IPS-18a (cell line): Measurements from ENCODE around the gene MUC12.
"Not testable (repeated sequence)": the region's sequence is repeated elsewhere in the genome, so short reads cannot be mapped to it uniquely, and the experiment has no call there.

Source experiments
- H3K27ac ChIP-seq: one replicate; pipeline ENCODE4 v1.5.1; 2013; ENCODE audit warnings: low read length
- H3K27me3 ChIP-seq: one replicate; pipeline ENCODE4 v1.6.1; 2013; ENCODE audit warnings: mild to moderate bottlenecking, low read length; ENCODE audit not compliant: control insufficient read depth, insufficient read depth
- H3K36me3 ChIP-seq: one replicate; pipeline ENCODE4 v1.6.1; 2013; ENCODE audit warnings: low read depth, low read length; ENCODE audit not compliant: control insufficient read depth
- H3K4me1 ChIP-seq: one replicate; pipeline ENCODE4 v1.6.1; 2013; ENCODE audit warnings: low read depth, low read length; ENCODE audit not compliant: control insufficient read depth
- H3K4me3 ChIP-seq: one replicate; pipeline ENCODE4 v1.5.1; 2013; ENCODE audit warnings: low read length
- H3K9ac ChIP-seq: one replicate; pipeline ENCODE4 v1.6.1; 2013; ENCODE audit warnings: mild to moderate bottlenecking, low read length, moderate library complexity
- H3K9me3 ChIP-seq: one replicate; pipeline ENCODE4 v1.6.1; 2013; ENCODE audit warnings: low read depth, low read length; ENCODE audit not compliant: control insufficient read depth

Gene MUC12

DNA sequence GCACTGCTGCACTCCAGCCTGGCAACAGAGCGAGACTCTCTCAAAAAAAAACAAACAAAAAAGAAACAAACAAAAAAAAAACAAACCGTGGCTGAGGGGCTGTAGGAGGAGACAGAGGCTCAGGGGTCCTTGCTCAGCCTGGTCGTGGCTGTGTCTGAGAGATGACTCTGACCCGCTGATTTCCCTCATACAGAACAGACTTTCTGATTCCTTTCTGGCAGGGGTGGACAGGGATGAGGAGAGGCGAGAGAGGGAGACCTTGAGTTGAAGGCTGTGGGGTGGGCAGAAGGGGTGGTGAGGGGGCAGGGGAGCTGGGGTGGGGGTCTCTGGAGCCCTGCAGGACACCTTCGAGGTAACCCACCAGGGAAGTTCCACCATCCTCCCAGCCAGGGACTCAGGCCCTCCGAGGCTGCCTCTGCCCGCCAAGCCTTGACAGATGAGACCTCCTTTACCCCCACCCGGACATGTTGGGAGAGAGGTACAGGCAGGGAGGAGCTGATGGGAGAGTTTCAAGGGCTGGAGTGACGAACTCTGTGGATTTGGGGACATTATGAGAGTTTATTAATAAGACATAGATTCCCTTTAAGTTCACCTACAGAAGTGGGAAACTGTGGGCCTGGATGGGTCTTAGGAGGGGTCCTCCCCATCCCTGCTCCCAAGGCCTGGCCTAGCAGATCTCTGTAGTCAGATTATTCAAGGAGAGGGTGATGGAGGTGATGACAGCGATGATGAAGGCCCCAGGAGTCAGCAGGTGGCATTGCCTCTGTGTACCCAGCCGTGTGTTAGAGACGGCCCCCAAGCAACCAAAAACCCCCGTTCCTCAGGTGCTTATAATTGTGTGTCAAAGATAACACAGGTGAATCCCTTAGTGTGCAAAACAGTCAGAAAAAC, 2.0 kb downstream of the MUC12 start:
- peaks cover 21% of the 10 kb centered on the region for H3K27me3 ChIP-seq
- no peak overlapping the region for H3K9ac ChIP-seq
- H3K9me3 ChIP-seq: no peaks in the 10 kb centered on the region
- no peak overlapping the region for H3K27ac ChIP-seq
- peaks cover 13% of the 10 kb centered on the region for H3K4me1 ChIP-seq
- no peak overlapping the region for H3K4me3 ChIP-seq
- H3K36me3 ChIP-seq: no peaks in the 10 kb centered on the region

DNA sequence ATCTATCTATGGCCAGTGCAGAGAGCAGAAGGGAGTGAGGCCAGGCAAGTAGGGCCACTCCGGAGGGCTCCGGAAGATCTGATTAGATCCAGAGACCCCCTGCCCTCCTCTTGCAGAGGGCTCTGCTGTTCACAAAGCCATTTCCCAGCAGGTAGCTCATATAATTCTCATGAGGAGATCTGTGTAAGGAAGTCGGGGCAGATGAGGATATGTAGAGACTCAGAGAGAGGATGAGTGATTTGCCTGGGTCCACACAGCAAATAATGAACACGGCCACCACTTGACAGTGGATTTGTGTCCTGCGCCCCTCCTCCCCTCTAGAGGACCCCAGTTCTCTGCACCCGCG, 2.6 kb downstream of the MUC12 start:
- H3K9ac ChIP-seq: no peak overlapping the region
- no peak overlapping the region for H3K4me3 ChIP-seq
- no peaks in the 10 kb centered on the region for H3K36me3 ChIP-seq
- no peak overlapping the region for H3K27ac ChIP-seq
- peaks cover 8% of the 10 kb centered on the region for H3K4me1 ChIP-seq
- H3K27me3 ChIP-seq: peaks cover 15% of the 10 kb centered on the region
- no peaks in the 10 kb centered on the region for H3K9me3 ChIP-seq

- no peaks in the 10 kb centered on the region for H3K9me3 ChIP-seq
- H3K9ac ChIP-seq: no peak overlapping the region
- H3K4me3 ChIP-seq: no peak overlapping the region
- no peaks in the 10 kb centered on the region for H3K27me3 ChIP-seq
- no peaks in the 10 kb centered on the region for H3K4me1 ChIP-seq
- H3K27ac ChIP-seq: no peak overlapping the region
- no peaks in the 10 kb centered on the region for H3K36me3 ChIP-seq
Measured at GRCh38 chr7:100974021-100974420, 4.7 kb downstream of the MUC12 start.

- Histone ChIP-seq H3K9me3 (no peaks in the 10 kb centered on the region), H3K4me3 (no peak overlapping the region), H3K9ac (no peak overlapping the region), H3K36me3 (no peaks in the 10 kb centered on the region), H3K27ac (no peak overlapping the region), H3K4me1 (no peaks in the 10 kb centered on the region), H3K27me3 (no peaks in the 10 kb centered on the region)
Measured at GRCh38 chr7:100975371-100975821, 6.0 kb downstream of the MUC12 start.

DNA sequence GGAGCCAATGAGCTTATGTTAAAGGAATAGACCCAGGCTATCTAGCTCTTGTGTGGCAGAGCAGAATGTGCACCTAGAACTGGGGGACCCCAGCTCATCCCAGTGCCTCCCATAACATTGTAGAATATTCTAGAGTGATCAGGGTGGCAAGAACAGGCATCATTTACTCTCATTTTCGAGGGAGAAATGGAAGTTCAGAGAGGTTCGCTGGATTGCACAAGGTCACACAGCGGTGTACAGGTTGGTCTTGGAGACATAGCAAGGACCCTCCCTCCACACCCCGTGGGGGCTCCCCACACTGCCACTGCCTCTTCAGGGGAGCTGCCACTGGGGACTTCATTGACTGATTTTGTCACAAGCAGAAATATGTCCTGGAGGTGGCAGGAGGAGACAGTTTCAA, 8.9 kb downstream of the MUC12 start:
- Histone ChIP-seq H3K36me3 (no peaks in the 10 kb centered on the region), H3K27me3 (no peaks in the 10 kb centered on the region), H3K9ac (no peak overlapping the region), H3K9me3 (no peaks in the 10 kb centered on the region), H3K27ac (no peak overlapping the region), H3K4me3 (no peak overlapping the region), H3K4me1 (no peaks in the 10 kb centered on the region)

DNA sequence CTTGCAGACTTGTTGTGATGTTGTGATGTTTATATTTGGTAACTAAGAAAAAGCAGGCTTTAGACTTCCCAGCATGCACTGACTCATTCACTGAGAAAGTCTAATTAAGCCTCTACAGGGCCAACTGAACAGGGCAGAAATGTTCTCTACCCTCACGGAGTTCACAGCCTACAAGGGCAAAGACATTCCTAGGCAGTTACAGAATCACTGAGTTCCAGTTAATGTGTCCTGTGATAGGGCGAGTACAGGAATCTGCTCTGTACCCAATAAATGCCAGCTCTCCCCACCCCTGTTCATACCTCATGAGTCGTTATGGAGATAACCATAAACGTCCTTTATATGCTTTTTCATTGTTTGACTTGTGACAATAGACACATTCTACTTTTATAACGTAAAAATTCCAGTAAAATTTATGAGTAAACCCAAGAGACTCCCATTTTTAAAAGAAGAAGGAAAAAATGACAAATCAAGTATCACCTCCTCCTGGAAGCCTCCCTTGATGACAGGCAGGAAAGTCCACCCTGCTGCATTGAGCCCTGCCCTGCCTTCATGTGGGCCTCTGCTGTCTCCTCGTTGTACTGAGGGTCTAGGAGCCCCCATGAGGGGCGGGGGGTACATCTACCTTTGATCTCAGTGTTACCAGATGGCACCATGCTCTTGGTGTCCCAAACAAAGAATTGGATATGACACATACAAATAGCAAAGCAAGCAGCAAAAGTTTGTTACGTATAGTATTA, 14.3 kb downstream of the MUC12 start:
- no peaks in the 10 kb centered on the region for H3K36me3 ChIP-seq
- H3K27ac ChIP-seq: no peak overlapping the region
- no peaks in the 10 kb centered on the region for H3K27me3 ChIP-seq

DNA sequence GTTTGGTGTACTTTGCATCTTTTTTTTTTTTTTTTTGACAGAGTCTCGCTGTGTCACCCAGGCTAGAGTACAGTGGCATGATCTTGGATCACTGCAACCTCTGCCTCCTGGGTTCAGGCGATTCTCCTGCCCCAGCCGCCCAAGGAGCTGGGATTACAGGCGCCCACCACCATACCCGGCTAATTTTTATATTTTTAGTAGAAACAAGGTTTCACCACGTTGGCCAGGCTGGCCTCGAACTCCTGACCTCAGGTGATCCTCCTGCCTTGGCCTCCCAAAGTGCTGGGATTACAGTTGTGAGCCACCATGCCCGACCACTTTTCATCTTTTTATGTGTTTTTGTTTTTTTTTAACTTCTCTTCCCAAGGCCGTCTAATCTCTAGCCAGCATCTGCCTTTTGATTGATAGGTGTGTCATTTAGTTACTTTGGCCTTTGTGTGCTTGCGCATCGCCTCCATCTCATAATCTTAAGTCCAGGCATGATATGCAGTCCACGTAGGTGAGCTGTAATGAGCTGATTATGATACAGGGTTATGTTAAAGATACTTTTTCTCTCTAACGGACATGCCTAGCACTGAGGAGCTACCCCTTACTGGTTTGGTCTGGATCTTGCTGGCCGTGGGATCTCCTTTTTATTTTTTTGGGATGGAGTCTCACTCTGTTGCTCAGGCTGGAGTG, 15.0 kb downstream of the MUC12 start:
- not testable (repeated sequence) for H3K36me3 ChIP-seq, H3K27ac ChIP-seq, H3K4me3 ChIP-seq, H3K9me3 ChIP-seq, H3K9ac ChIP-seq, H3K4me1 ChIP-seq, H3K27me3 ChIP-seq

More for the DNA sequence above, 14.3 kb downstream of the MUC12 start:
- Histone ChIP-seq H3K9me3 (no peaks in the 10 kb centered on the region), H3K4me3 (no peak overlapping the region), H3K9ac (no peak overlapping the region), H3K4me1 (no peaks in the 10 kb centered on the region)

GRCh38 chr7:100985033-100985797, 15.8 kb downstream of the MUC12 start:
- H3K27me3 ChIP-seq: not testable (repeated sequence)

DNA sequence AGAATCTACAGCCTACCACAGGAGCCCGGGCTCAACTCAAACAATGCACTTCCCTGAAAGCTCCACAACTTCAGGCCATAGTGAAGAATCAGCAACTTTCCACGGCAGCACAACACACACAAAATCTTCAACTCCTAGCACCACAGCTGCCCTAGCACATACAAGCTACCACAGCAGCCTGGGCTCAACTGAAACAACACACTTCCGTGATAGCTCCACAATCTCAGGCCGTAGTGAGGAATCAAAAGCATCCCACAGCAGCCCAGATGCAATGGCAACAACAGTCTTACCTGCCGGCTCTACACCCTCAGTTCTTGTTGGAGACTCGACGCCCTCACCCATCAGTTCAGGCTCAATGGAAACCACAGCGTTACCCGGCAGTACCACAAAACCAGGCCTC, 22.3 kb downstream of the MUC12 start:
- Histone ChIP-seq H3K9me3 (no peaks in the 10 kb centered on the region), H3K9ac (no peak overlapping the region), H3K4me1 (no peaks in the 10 kb centered on the region), H3K36me3 (no peaks in the 10 kb centered on the region), H3K27ac (no peak overlapping the region), H3K27me3 (no peaks in the 10 kb centered on the region), H3K4me3 (no peak overlapping the region)

More at GRCh38 chr7:100985033-100985797, 15.8 kb downstream of the MUC12 start:
- H3K4me1 ChIP-seq, H3K27ac ChIP-seq, H3K9ac ChIP-seq, H3K4me3 ChIP-seq, H3K36me3 ChIP-seq, H3K9me3 ChIP-seq: not testable (repeated sequence)

GRCh38 chr7:100992280-100992679, 22.9 kb downstream of the MUC12 start:
- not testable (repeated sequence) for H3K9ac ChIP-seq, H3K27ac ChIP-seq, H3K36me3 ChIP-seq, H3K9me3 ChIP-seq, H3K4me3 ChIP-seq, H3K27me3 ChIP-seq, H3K4me1 ChIP-seq

- not testable (repeated sequence) for H3K4me1 ChIP-seq, H3K27me3 ChIP-seq, H3K9me3 ChIP-seq, H3K27ac ChIP-seq, H3K36me3 ChIP-seq, H3K9ac ChIP-seq, H3K4me3 ChIP-seq
Measured at GRCh38 chr7:100994671-100995070, 25.3 kb downstream of the MUC12 start.
